ENCODE results near the gene CDKL5.
"Not testable (repeated sequence)": the region's sequence is repeated elsewhere in the genome, so short reads cannot be mapped to it uniquely, and the experiment has no call there.

CDKL5 gene

DNA sequence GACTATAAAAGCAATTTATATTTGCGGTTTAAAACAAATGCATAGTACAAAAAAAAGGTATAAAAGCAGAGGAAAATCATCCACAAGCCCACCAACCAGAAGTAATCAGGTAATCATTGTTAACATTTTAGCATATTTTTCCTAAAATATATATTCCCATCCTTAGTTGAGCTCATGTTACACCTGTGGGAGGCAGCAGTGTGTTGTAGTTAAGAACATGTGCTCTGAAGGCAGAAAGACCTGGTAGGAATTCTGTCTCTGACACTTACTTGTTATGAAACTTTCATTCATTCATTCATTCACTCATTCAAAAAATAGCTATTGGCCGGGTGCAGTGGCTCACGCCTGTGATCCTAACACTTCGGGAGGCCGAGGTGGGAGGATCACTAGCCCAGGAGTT lies 15.4 kb upstream of the CDKL5 start:
- no peak for TF ChIP-seq ZFX (IDR thresholded peaks at IDR 0.05)
- TF ChIP-seq, protein P1, sequence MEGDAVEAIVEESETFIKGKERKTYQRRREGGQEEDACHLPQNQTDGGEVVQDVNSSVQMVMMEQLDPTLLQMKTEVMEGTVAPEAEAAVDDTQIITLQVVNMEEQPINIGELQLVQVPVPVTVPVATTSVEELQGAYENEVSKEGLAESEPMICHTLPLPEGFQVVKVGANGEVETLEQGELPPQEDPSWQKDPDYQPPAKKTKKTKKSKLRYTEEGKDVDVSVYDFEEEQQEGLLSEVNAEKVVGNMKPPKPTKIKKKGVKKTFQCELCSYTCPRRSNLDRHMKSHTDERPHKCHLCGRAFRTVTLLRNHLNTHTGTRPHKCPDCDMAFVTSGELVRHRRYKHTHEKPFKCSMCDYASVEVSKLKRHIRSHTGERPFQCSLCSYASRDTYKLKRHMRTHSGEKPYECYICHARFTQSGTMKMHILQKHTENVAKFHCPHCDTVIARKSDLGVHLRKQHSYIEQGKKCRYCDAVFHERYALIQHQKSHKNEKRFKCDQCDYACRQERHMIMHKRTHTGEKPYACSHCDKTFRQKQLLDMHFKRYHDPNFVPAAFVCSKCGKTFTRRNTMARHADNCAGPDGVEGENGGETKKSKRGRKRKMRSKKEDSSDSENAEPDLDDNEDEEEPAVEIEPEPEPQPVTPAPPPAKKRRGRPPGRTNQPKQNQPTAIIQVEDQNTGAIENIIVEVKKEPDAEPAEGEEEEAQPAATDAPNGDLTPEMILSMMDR (conservative IDR thresholded peaks at IDR 0.05): peak; percentile 41
- no peak overlapping the region for H3K27ac ChIP-seq

GRCh38 chrX:18415386-18415785 lies 10.0 kb upstream of the CDKL5 start:
- no peak overlapping the region for H3K27ac ChIP-seq
- TF ChIP-seq ZFX (IDR thresholded peaks at IDR 0.05): no peak
- TF ChIP-seq, protein P1 (conservative IDR thresholded peaks at IDR 0.05): no peak

- H3K27ac ChIP-seq: no peak overlapping the region
- no peak for TF ChIP-seq ZFX (IDR thresholded peaks at IDR 0.05)
- TF ChIP-seq, protein P1 (conservative IDR thresholded peaks at IDR 0.05): no peak
These were observed 3.1 kb upstream of the CDKL5 start for GRCh38 chrX:18422325-18422724.

GRCh38 chrX:18422886-18423285 lies 2.5 kb upstream of the CDKL5 start:
- TF ChIP-seq ZFX (IDR thresholded peaks at IDR 0.05): no peak
- TF ChIP-seq, protein P1 (conservative IDR thresholded peaks at IDR 0.05): no peak
- no peak overlapping the region for H3K27ac ChIP-seq

DNA sequence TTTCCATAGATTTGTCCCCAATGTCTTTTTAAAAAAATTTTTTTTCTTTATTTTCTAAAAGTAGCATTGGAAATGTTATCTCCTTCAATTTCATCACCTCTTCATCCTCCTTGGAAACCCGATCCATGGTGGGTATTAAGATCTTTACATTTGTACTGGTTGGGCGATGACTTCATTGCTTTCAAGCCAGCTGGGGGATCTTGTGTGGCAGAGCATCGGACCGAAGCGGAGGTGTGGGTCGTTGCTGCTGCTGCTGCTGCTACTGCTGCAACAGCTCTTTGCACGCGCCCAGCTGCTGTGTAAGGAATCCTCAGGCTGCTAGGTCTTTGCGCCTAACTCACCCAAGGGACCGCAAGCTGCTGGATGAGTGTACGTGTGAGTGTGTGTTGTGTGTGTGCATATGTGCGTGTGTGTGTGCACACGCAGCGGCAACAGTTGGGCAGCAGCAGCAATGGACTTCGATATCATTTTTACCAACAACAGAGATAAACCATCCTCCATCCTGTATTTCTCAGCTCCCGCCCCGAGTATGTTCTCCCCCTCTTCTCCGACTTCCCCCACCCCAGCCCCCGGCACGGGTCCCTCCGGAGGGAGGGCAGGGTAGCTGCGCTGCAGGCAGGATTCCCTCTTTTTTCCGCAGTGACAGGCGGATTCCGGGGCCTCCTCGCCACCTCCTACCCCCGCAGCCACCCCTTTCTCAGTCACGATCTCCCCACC lies 768 bp upstream of the CDKL5 start:
- TF ChIP-seq, protein P1 (conservative IDR thresholded peaks at IDR 0.05): no peak
- no peak for TF ChIP-seq ZFX (IDR thresholded peaks at IDR 0.05)
- H3K27ac ChIP-seq: no peak overlapping the region; the same call in 1 of the 2 replicates

GRCh38 chrX:18426004-18426320 lies 554 bp downstream of the CDKL5 start:
- TF ChIP-seq, protein P1 (conservative IDR thresholded peaks at IDR 0.05): no peak
- TF ChIP-seq ZFX (IDR thresholded peaks at IDR 0.05): no peak
- H3K27ac ChIP-seq: peak overlapping the region; percentile 51

DNA sequence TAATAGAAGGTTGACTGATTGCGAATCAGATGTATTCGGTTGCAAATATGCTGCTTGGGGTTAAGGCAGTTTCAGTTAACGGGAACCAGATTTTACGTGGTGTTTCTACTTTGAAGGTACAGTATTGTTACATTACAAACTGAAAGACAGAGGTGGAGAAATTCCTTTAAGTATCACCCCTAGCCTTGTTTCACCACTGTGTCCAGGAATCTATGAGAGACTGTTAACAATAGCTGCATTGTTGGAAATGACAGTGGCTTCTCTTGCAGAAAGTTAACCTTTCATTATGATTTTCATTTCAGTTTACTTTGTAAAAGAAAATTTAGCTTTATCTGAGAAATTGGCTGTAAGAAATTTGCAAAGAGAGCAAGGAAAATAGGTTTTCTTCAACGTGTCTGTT lies 2.6 kb downstream of the CDKL5 start:
- no peak overlapping the region for H3K27ac ChIP-seq

DNA sequence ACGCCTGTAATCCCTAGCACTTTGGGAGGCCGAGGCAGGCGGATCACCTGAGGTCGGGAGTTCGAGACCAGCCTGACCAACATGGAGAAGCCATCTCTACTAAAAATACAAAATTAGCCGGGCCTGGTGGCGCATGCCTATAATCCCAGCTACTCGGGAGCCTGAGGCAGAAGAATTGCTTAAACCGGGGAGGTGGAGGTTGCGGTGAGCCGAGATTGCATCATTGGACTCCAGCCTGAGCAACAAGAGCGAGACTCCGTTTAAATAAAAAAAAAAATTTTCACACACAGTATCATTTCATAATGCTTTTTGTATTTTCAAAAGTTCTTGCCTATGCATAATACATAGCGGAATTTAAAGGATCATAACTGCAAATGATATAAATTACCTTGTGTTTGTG lies 7.9 kb downstream of the CDKL5 start:
- not testable (repeated sequence) for H3K27ac ChIP-seq

More for the DNA sequence above, 2.6 kb downstream of the CDKL5 start:
- TF ChIP-seq ZFX (IDR thresholded peaks at IDR 0.05): no peak
- TF ChIP-seq, protein P1 (conservative IDR thresholded peaks at IDR 0.05): no peak
